Measurements from ENCODE around the gene LOX. TPM values are rescaled to one million over a fixed set of nuclear protein-coding genes. Genes with fewer than 3 reads are reported as not detected.

Gene LOX
- total and polyA plus RNA-seq, 2 experiments from 2014 or later = 1.5 to 1.8 TPM

GRCh38 chr5:122105909-122106308 lies 27.9 kb upstream of the LOX start:
- TF ChIP-seq, protein P1, sequence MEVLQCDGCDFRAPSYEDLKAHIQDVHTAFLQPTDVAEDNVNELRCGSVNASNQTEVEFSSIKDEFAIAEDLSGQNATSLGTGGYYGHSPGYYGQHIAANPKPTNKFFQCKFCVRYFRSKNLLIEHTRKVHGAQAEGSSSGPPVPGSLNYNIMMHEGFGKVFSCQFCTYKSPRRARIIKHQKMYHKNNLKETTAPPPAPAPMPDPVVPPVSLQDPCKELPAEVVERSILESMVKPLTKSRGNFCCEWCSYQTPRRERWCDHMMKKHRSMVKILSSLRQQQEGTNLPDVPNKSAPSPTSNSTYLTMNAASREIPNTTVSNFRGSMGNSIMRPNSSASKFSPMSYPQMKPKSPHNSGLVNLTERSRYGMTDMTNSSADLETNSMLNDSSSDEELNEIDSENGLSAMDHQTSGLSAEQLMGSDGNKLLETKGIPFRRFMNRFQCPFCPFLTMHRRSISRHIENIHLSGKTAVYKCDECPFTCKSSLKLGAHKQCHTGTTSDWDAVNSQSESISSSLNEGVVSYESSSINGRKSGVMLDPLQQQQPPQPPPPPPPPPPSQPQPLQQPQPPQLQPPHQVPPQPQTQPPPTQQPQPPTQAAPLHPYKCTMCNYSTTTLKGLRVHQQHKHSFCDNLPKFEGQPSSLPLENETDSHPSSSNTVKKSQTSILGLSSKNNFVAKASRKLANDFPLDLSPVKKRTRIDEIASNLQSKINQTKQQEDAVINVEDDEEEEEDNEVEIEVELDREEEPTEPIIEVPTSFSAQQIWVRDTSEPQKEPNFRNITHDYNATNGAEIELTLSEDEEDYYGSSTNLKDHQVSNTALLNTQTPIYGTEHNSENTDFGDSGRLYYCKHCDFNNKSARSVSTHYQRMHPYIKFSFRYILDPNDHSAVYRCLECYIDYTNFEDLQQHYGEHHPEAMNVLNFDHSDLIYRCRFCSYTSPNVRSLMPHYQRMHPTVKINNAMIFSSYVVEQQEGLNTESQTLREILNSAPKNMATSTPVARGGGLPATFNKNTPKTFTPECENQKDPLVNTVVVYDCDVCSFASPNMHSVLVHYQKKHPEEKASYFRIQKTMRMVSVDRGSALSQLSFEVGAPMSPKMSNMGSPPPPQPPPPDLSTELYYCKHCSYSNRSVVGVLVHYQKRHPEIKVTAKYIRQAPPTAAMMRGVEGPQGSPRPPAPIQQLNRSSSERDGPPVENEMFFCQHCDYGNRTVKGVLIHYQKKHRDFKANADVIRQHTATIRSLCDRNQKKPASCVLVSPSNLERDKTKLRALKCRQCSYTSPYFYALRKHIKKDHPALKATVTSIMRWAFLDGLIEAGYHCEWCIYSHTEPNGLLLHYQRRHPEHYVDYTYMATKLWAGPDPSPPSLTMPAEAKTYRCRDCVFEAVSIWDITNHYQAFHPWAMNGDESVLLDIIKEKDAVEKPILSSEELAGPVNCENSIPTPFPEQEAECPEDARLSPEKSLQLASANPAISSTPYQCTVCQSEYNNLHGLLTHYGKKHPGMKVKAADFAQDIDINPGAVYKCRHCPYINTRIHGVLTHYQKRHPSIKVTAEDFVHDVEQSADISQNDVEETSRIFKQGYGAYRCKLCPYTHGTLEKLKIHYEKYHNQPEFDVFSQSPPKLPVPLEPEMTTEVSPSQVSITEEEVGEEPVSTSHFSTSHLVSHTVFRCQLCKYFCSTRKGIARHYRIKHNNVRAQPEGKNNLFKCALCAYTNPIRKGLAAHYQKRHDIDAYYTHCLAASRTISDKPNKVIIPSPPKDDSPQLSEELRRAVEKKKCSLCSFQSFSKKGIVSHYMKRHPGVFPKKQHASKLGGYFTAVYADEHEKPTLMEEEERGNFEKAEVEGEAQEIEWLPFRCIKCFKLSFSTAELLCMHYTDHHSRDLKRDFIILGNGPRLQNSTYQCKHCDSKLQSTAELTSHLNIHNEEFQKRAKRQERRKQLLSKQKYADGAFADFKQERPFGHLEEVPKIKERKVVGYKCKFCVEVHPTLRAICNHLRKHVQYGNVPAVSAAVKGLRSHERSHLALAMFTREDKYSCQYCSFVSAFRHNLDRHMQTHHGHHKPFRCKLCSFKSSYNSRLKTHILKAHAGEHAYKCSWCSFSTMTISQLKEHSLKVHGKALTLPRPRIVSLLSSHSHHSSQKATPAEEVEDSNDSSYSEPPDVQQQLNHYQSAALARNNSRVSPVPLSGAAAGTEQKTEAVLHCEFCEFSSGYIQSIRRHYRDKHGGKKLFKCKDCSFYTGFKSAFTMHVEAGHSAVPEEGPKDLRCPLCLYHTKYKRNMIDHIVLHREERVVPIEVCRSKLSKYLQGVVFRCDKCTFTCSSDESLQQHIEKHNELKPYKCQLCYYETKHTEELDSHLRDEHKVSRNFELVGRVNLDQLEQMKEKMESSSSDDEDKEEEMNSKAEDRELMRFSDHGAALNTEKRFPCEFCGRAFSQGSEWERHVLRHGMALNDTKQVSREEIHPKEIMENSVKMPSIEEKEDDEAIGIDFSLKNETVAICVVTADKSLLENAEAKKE (CRISPR knock-in tag; IDR thresholded peaks at IDR 0.05) = no peak
- no peak for TF ChIP-seq NANOG (IDR thresholded peaks at IDR 0.05; ENCODE audit: borderline replicate concordance)
- TF ChIP-seq POLR2AphosphoS5 (IDR thresholded peaks at IDR 0.05; ENCODE audit: low read depth) = no peak
- TF ChIP-seq ETS1 (IDR thresholded peaks at IDR 0.05) = no peak
- TF ChIP-seq ZNF331 (CRISPR knock-in tag; IDR thresholded peaks at IDR 0.05; ENCODE audit: low read depth) = no peak
- no peak for TF ChIP-seq ZNF114 (CRISPR knock-in tag; IDR thresholded peaks at IDR 0.05)
- TF ChIP-seq JUNB (IDR thresholded peaks at IDR 0.05; ENCODE audit: unreplicated experiment) = no peak
- TF ChIP-seq CTCF (conservative IDR thresholded peaks at IDR 0.05; ENCODE audit: low read depth in 2 of 2) = no peak
- TF ChIP-seq EZH2phosphoT487 (IDR thresholded peaks at IDR 0.05; ENCODE audit: unreplicated experiment) = no peak
- Histone ChIP-seq H3K4me1 (ENCODE audit: insufficient read depth) (peaks cover 4% of the 10 kb centered on the region; the same call in 1 of the 2 replicates), H3K79me2 (replicated peaks; ENCODE audit: insufficient read depth) (no peaks in the 10 kb centered on the region), H2AFZ (no peak overlapping the region), H3K4me3 (no peak overlapping the region), H3K4me2 (no peak overlapping the region), H3K36me3 (ENCODE audit: insufficient read depth) (no peaks in the 10 kb centered on the region), H3K27ac (ENCODE audit: low read depth) (no peak overlapping the region), H3K27me3 (ENCODE audit: insufficient read depth) (no peaks in the 10 kb centered on the region), H3K9me2 (ENCODE audit: insufficient read depth) (no peaks in the 10 kb centered on the region), H3F3A (replicated peaks; ENCODE audit: low read depth) (no peaks in the 10 kb centered on the region), H4K20me1 (replicated peaks; ENCODE audit: insufficient read depth) (no peaks in the 10 kb centered on the region)
- Mint-ChIP-seq H3K27me3 (ENCODE audit: insufficient read depth, low read depth, poor library complexity) (no peaks in the 10 kb centered on the region), H3K4me3 (no peak overlapping the region), H3K27ac (no peak overlapping the region), H3K4me1 (peaks cover 2% of the 10 kb centered on the region; the same call in 2 of the 3 replicates), H3K9me3 (no peaks in the 10 kb centered on the region), H3K36me3 (ENCODE audit: low read depth) (no peaks in the 10 kb centered on the region)
- ATAC-seq (no peak), DNase-seq (ENCODE audit: low spot score) (no peak)

Data from GM23338 (cell line).